Dedifferentiated amniotic fluid mesenchymal stem cell (primary cell): ENCODE data around the gene CDAN1.
"Not testable (repeated sequence)": the region's sequence is repeated elsewhere in the genome, so short reads cannot be mapped to it uniquely, and the experiment has no call there.

Source experiments
- DNase-seq: peaks from one replicate; pipeline ENCODE4 v3.0.0-alpha.2; 2016; ENCODE audit errors: extremely low spot score

CDAN1 gene, protein sequence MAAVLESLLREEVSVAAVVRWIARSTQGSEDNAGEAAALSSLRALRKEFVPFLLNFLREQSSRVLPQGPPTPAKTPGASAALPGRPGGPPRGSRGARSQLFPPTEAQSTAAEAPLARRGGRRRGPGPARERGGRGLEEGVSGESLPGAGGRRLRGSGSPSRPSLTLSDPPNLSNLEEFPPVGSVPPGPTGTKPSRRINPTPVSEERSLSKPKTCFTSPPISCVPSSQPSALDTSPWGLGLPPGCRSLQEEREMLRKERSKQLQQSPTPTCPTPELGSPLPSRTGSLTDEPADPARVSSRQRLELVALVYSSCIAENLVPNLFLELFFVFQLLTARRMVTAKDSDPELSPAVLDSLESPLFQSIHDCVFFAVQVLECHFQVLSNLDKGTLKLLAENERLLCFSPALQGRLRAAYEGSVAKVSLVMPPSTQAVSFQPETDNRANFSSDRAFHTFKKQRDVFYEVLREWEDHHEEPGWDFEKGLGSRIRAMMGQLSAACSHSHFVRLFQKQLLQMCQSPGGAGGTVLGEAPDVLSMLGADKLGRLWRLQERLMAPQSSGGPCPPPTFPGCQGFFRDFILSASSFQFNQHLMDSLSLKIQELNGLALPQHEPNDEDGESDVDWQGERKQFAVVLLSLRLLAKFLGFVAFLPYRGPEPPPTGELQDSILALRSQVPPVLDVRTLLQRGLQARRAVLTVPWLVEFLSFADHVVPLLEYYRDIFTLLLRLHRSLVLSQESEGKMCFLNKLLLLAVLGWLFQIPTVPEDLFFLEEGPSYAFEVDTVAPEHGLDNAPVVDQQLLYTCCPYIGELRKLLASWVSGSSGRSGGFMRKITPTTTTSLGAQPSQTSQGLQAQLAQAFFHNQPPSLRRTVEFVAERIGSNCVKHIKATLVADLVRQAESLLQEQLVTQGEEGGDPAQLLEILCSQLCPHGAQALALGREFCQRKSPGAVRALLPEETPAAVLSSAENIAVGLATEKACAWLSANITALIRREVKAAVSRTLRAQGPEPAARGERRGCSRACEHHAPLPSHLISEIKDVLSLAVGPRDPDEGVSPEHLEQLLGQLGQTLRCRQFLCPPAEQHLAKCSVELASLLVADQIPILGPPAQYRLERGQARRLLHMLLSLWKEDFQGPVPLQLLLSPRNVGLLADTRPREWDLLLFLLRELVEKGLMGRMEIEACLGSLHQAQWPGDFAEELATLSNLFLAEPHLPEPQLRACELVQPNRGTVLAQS

DNA sequence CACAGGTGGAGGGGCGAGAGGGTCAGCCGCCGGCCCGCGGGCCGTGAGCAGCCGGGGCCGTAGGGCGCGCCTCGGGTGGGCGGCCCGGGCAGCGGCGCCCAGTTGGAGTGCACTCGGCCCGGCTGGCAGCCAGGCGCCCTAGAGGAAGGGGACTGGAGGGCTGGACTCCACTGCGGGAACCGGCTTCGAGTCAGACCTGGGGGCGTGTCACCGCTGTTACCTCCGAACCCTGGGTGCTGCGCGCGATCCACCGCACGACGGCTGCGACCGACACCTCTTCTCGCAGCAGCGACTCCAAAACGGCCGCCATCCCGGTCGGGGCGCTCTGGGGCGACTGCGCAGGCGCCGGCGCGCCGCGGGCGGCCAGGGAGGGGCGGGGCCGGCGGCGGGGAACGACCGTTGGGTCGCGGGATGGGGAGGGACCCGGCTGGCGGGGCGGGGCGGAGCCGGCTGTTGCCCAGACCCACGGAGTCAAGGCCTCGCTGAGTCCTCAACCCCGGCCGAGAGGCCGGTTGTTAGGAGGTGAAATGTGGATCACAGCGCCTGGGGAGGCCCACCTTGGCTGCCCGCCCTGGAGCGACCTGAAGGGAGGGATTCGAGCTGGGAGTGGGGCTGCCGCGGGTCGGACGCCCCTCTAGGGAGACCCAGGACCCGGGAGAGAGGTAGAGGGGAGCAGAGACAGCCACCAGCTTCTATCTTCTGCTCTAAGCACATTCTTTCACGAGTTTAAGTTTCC, at the start of gene CDAN1:
Gene CDAN1 (minus strand): TSS at position 336 of the 736 bp plus-strand sequence. CDS start 26 bp downstream, at position 310.
- peak; percentile 79 for DNase-seq

DNA sequence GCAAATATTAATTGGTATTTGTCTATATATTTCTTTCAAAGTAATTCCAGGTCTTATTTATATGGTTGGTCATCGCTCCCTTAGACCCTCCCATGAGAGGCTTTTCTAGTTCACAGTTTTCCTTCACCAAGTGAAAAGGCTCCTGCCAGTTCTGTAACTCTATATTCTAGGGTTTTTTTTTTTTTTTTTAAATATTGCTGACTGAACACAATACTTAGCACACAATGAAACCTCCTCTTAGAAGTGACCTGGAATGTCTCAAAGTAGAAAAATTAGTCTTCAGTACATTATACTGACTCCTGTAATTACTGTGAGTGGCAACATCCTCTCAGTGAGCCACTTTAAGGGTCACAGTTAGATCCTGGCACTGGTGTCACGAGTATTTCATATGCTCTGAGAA, 48.6 kb upstream of the CDAN1 start:
- no peak for DNase-seq

DNA sequence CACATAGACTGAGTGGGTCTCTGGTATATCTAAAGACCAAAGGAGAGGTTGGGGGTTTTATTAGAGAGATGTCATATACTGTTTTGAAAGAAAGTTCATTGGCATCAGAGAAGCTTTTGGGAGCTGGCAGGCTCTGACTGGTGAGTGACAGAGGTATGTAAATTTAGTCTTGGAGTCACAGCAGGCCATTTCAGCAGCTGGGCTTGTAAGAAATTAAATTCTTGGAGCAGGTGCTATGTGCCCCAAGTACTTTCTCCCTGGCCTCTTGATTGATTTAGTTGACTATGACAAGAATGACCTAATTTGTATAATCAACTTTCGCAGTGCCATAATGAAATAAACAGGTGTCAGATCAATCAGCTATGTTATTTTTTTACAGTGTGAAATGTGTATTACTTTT, 47.8 kb upstream of the CDAN1 start:
- DNase-seq = no peak

DNA sequence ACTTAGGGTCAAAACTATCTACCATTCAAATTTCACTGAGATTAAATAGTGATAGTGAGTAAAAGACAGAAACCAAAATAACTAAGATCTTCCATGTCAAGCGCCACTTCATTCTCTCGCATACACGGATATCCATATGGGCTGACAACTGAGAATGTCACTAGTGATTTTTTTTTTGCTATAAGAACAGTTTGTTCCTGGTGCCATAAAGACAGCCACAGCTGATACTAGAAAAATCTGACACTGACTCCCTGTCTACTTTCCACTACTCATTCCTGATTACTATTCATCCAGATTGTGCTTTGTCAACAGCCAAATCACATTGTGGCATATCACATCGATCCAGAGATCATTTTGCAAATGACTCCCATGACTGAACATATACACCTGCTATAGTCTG, 45.8 kb upstream of the CDAN1 start:
- no peak for DNase-seq

DNA sequence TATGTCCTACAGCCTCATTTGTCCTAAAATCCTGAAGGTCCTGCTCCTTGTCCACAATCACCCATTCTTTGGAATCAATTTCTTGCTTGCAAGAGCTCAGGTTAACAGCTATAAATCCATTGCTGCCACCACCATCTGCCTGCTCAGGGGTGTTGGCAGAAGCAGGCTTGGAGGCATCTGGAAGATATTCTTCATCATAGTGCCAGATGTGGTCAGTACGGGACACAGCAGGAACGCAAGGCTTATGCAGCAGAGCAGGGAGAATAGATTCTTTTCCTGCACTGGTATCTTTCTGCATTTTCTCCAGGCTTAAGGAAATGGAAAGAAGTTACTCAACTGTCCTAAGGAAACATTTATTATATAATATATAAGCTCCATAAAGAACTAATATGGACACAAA, 38.5 kb upstream of the CDAN1 start:
- no peak for DNase-seq

DNA sequence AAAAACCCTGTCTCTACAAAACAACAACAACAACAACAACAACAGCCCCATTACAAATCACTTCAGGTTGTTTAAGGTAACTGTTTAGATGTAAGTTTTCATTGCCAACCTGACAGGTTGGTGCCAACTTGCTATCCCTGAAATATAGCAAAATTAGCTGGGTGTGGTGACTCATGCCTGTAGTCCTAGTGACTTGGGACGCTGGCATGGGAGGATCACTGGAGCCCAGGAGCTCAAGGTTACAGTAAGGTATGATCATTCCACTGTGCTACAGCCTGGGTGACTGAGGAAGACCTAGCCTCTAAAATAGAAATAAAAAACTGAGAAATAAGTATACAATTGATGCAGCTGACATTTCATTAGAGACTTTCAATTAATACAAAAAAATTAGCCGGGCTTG, 36.0 kb upstream of the CDAN1 start:
- no peak for DNase-seq

DNA sequence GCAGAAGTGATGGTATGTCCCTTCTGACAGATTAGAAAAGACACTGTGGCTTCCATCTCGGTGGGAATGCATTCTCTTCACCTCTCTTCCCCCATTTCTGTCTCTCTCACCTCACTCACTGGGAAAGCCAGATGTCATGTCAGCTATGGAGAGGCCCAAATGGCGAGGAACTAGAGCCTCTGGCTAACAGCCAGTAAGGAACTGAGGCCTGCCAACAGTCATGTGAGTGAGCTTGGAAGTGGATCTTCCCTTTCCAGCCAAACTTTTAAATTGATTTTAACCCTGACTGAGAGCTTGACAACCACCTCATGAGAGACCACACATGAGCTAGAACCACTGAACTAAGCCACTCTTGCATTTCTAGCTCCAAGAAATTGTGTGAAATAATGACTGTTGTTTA, 35.2 kb upstream of the CDAN1 start:
- DNase-seq = no peak

DNA sequence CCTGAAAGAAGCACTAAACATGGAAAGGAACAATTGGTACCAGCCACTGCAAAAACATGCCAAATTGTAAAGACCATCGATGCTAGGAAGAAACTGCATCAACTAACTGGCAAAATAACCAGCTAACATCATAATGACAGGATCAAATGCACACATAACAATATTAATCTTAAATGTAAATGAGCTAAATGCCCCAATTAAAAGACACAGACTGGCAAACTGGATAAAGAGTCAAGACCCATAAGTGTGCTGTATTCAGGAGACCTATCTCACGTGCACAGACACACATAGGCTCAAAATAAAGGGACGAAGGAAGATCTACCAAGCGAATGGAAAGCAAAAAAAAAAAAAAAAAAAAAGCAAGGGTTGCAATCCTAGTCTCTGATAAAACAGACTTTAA, 29.2 kb upstream of the CDAN1 start:
- not testable (repeated sequence) for DNase-seq

DNA sequence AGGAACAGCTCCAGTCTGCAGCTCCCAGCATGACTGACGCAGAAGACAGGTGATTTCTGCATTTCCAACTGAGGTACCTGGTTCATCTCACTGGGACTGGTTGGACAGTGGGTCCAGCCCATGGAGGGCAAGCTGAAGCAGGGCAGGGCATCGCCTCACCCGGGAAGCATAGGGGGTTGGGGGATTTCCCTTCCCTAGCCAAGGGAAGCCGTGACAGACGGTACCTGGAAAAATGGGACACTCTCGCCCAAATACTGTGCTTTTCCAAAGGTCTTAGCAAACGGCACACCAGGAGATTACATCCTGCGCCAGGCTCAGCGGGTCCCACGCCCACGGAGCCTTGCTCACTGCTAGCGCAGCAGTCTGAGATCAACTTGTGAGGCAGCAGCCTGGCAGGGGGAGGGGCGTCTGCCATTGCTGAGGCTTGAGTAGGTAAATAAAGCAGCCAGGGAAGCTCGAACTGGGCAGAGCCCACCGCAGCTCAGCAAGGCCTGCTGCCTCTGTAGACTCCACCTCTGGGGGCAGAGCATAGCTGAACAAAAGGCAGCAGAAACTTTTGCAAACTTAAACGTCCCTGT, 27.3 kb upstream of the CDAN1 start:
- DNase-seq = not testable (repeated sequence)

DNA sequence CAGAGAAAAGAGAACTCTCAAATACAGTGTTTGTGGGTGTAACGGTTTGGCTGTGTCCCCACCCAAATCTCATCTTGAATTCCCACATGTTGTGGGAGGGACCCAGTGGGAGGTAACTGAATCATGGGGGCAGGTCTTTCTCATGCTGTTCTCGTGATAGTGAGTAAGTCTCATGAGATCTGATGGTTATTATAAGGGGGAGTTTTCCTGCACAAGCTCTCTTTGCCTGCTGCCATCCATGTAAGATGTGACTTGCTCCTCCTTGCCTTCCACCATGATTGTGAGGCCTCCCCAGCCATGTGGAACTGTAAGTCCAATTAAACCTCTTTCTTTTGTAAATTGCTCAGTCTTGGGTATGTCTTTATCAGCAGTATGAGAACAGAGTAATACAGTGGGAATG, 24.9 kb upstream of the CDAN1 start:
- DNase-seq = not testable (repeated sequence)

DNA sequence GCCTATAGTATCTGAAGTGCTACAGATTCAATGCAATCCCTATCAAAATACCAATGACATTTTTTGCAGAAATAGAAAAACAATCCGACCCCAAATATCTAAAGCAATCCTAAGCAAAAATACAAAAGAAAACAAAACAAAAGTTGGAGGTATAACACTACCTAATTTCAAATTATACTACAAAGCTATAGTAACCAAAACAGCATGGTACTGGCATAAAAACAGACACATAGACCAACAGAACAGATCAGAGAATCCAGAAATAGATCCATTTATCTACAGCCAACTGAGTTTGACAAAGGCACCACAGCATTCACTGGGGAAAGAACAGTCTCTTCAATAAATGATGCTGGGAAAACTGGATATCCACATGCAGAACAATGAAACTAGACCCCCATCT, 23.8 kb upstream of the CDAN1 start:
- no peak for DNase-seq

DNA sequence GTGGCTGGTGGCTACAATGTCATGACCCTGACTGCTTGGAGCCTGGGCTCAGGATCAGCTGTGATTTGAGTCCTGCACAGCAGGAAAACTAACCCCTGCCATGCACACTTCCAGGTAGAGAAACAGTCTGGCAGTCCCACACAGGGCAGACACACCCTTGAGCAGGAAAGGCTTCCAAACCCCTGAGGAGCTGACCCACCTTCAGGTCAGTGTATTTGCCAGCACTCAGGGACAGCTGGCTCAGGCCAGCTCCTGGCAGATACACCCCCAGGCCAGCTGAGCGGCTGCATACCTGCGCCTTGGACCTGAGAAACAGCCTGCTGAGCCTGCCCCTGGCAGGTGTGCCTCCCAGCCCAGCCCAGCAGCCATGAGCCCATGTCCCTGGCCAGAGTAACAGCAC, 22.2 kb upstream of the CDAN1 start:
- no peak for DNase-seq

DNA sequence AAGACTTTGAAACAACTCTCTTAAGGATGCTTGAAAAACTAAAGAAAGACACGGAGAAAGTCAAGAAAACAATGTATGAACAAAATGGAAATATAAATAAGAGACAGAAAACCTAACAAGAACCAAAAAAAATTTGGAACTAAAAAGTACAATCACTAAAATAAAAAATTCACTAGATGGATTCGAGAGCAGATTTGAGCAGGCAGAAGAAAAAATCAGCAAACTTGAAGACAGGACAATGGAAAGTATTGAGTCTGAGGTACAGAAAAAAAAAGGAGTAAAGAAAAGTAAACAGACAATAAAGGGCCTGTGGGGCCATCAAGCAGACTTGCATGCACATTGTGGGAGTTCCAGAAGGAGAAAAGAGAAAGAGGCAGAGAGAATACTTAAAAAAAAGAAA, 13.4 kb upstream of the CDAN1 start:
- DNase-seq = no peak

DNA sequence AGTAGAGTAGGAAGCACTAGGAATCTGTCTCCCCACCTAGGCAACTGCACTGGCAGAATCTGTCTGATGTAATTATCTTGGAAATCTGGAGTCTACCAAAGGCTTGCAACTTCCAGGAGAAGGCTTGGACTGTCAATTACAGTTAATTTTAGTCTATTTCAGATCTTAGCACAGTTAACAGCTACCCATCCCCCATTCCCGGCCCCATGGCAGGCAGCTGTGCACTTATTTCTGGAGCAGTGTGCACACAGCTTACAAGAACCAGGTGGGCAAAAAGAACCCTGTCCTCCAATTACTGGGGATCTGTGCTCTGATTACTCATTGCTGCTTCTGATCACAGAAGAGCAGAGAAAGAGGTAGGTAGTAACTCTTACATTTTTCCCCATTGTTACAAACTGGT, 12.3 kb upstream of the CDAN1 start:
- DNase-seq = no peak

DNA sequence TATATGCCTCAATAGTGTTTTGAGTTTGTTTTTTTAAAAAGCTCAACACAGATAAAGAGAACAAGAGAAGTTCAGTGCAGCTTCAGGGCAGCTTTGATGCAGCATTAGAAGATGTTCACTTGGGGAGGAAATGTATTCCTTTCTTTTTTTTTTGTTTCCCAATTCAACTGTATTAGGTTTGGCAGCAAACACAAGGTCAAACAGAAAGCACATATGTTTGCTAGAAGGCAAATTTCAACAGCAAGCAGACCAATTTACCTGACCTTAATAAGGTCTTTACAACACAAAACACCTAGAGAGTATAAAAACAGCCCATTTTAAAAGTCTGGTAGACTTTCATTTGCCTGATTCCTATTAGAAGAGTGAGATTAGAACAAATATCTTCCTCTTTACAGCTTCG, 7.3 kb upstream of the CDAN1 start:
- DNase-seq = no peak

DNA sequence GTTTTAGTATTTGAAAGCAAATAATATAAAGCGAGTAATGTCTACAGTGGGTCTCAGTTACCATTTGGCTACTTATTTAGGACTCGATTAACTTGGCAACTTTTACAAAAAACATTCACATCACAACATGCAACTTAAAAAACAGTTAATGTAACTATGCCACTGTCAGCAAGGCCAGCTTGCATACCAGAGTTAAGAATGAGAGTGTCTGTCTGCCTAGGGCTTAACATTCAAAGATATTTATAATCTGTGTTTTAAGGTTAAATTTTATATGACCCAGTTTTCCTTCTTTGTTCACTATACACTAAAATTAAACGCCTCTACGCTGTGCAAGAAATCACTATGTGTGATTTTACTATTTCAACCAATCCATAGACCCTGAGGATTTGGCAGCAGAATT, 5.2 kb upstream of the CDAN1 start:
- no peak for DNase-seq

DNA sequence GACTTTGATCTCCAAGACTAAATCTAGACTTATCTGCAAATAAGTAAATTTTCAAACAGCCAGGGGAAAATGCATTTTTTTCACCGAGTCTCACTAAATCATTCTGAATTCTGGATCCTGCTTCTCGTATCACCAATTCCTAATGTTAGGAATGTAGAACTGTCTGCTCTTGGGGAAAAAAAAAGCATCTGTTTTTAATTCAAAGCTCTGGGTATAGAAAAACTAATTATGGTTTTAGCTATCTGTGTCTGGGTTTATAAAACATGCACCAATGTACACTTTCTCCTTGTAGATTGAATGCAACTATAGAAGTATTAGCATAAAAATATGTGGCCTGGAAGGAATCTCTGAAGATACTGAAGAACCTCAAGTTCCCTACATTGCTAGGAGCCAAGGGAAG, 4.8 kb upstream of the CDAN1 start:
- DNase-seq = peak; percentile 55

DNA sequence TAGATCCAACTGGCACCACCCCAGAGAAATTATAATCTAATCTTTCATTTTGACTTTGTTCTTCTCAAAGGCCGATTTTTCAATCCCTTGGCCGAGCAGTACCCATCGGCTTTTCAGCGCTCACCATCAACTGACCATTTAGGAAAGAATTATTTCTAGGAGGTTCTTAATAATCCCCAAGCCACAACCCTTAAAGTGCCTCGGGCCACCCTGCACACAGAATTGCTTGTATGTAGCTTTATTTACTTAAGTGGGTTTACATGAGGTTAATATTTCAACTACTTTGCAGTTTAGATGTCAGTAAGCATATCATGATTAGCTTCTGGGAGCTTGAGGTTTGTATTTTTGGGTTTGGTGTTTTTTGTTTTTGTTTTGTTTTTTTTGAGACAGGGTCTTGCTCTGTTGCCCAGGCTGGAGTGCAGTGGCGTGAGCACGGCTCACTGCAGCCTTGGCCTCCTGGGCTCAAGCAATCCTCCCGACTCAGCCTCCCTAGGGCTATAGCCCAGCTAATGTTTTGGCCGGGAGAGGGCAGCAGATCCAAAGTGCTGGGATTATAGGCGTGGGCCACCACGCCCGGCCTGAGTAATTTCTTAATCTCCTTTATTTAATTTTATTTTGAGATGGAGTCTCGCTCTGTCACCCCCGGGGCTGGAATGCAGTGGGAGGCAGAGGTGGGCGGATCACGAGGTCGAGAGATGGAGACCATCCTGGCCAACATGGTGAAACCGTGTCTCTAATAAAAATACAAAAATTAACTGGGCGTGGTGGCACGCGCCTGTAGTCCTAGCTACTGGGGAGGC, 801 bp upstream of the CDAN1 start:
- no peak for DNase-seq

DNA sequence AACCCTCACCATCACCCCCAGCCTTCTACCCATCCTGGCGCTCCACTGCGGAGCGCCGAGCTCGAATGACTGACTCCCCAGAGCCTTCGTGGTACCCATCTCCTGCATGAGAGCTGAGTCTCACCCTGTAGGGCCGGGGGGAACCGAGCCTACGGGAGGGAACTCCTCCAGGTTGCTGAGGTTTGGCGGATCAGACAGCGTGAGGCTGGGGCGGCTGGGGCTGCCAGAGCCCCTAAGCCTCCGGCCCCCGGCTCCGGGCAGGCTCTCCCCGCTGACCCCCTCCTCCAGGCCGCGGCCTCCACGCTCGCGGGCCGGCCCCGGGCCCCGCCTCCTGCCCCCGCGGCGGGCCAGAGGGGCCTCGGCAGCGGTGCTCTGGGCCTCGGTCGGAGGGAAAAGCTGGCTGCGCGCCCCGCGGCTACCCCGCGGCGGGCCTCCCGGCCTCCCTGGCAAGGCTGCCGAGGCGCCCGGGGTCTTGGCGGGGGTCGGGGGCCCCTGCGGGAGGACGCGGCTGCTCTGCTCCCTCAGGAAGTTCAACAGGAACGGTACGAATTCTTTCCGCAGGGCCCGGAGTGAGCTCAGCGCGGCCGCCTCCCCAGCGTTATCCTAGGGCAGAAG, 643 bp downstream of the CDAN1 start:
- DNase-seq = no peak
